GM10847 (cell line): ENCODE data around the gene HPS1.

ENCODE experiments used
- POLR2A ChIP-seq: IDR thresholded peaks from 2 replicates; pipeline ENCODE4 v1.6.1; 2011; ENCODE audit not compliant: insufficient read length; ENCODE audit errors: extremely low read depth

The HPS1 gene

DNA sequence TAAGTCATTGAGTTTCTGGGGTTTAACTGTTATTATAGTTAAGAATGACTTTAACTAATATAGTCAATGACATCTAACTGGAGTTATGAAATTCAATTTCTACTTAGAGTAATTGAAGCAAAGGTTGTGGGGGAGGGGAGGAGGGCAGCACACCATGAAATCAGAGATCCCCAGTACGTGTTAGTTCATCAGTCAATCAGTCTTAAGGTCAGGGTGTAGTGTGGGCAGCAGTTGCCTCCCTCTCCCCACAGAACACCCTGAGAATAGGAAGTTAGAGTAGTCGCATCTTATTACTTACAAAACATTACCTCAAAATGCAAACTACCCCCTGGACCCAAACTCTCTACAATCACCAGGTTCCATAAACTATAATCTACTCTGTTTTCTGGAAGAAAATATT, 7.0 kb upstream of the HPS1 start:
- TF ChIP-seq POLR2A: no peak

DNA sequence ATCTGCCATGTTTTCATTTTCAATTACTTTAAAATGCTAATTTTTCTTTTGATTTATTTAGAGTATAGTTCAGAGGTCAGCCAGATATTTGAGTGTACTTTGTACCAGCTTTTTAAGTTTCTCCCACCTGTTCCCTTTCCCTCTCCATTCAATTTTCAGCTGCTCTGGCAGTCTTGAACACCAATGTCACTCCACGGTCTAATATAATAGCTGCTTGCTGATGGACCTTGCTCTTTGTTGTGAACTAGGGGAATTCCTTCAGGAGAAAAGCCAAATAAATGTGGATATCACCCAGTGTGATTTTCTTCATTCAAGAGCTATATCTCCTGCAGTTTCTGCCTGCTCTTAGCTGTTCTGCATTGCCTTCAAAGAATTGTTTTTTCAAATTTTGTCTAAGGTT, 3.9 kb upstream of the HPS1 start:
- no peak for TF ChIP-seq POLR2A

DNA sequence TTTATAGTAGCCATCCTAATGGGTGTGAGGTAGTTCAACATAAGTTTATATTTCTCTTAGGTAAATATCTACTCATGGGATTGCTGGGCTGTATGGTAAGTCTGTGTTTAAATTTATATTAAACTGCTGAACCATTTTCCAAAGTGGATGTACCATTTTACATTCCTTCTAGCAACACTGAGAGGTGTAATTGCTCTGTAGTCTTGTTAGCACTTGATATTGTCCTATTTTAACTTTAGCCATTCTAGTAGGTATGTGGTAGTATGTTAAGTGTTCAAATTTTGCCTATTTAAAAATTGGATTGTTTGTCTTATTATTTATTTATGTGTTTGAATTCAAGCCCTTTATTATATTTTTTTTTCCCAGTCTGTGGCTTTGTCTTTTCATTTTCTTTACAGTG, 2.6 kb upstream of the HPS1 start:
- no peak for TF ChIP-seq POLR2A

DNA sequence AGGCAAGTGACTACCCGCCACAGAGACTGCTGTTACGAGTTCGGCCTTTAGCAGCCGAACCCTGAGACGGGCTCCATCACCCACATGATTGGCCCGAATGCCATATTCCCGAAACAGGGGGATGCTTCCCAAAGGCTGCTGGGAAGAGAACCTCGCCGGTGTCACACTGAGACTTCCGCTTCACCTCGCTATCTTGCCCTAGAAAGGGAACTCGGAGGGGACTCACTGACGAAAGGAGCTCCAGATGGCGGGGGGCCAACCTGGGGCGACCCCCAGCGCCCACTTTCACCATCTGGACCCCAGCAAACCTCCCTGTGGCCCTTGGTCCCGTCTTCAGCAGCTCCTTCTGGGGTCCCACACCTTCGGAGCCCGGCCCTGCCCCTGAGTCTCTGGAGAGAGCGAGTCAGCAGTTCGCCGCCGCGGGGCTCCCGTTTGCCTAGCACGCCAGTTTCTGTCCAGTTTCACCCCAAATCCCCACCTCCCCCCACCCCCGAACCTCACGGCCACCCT, 529 bp downstream of the HPS1 start:
- no peak for TF ChIP-seq POLR2A

DNA sequence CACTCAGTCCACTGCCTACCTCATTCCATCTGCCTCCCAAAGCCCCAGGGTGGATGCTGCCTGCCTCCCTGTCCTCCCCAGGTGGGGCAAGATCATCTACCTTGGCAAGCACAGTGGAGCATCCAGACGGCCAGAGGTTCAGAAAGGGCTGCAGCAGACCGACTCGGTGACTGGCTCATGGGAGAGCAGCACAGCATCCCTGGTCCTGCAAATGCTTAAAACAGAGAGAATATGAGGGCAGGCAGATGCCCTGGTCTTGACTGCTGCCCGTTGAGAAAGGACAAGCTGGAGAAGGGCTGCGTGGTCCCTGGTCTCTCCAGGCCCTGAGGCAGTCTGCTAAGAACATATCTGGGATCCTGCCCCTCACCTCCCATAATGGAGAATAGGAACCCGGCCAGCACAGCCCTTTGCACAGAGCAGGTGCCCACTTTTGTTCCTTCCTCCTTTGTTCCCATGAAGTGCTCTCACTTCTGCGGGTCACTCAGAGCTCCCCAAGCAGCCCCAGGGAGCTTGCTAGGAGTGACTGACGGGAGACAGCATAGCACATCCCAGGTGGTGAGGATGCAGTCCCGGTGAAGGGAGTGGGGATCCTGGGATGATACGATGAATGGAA, 1.4 kb downstream of the HPS1 start:
- no peak for TF ChIP-seq POLR2A

DNA sequence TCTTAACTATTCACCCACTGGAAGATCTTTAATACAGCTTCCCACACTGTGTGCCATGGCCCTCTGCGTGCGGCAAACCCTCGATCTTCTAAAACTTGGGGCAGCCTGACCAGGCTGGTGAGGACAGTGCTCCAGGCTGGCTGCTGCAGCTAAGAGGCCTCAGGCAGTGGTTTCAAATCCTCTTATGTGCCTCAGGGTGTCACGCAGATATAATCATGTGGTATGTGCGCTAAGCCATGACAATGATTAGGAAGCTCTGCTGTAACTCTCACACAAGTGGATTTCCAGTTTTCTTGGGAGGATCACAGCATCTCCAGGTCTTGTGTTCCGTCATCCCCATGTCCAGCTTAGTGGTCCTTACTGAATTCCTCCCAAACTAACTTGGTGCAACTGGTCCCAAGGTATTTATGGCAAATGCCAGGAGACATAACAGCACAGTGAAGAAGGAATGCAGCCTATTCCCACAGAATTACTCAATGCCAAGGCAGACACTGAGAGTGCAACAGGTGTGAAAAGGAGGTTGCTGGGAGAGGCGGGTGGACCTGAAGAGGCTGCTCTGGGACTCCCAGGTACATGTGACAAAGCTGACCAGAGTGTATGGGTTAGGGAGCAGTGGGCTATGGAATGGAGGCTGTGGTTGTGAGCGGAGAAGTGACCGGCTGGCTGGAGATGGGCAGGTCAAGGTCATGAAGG, 2.3 kb downstream of the HPS1 start:
- no peak for TF ChIP-seq POLR2A

DNA sequence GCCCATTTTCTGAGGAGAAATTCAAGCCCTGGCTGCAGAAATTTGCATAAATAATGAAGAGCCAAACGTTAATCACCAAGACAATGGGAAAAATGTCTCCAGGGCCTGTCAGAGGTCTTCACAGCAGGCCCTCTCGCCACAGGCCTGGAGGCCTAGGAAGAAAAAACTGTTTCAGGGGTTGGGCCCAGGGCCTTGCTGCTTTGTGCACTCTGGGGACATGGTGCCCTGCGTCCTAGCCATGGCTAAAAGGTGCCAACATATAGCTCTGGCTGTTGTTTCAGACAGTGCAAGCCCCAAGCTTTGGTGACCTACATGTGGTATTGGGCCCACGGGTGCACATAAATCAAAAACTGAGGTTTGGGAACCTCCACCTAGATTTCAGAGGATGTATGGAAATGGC, 8.0 kb downstream of the HPS1 start:
- TF ChIP-seq POLR2A: no peak

DNA sequence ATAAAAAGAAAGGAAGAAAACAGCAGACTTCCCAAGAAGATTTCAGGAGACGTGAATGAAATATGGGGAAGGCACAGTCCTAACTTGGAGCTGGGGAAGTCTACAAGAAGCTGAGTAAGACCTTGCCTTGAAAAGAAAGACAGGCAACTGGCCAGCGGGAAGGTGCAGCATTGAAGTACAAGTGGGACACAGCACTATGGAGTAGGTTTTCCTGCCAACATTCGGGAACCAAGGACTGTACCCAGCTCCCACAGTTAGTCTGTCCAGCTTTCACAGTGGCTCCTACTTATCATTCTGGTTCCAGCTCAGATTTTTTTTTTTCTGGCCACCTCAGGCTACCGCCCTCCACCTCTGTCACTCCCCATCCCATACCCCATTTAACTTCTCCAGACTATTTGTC, 10.0 kb downstream of the HPS1 start:
- TF ChIP-seq POLR2A: no peak

DNA sequence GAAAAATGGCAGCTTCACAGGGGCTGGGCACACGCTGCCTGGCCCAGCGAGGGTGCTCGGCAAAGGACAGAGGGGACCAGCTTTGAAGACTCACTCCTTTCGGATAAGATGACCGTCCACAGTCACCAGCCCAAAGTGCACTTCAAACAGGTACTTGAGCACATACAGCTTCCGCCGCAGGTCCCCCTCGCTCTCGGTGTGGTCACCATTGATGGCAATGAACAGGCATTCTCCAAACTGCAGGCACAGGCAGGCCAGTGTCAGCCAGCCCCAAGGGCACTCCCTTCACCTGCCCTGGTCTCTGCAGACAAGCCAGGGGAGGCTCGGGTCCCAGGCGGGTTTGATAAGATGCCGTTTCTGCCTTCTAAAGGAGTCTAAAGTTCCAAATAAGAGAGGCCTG, 11.6 kb downstream of the HPS1 start:
- no peak for TF ChIP-seq POLR2A

DNA sequence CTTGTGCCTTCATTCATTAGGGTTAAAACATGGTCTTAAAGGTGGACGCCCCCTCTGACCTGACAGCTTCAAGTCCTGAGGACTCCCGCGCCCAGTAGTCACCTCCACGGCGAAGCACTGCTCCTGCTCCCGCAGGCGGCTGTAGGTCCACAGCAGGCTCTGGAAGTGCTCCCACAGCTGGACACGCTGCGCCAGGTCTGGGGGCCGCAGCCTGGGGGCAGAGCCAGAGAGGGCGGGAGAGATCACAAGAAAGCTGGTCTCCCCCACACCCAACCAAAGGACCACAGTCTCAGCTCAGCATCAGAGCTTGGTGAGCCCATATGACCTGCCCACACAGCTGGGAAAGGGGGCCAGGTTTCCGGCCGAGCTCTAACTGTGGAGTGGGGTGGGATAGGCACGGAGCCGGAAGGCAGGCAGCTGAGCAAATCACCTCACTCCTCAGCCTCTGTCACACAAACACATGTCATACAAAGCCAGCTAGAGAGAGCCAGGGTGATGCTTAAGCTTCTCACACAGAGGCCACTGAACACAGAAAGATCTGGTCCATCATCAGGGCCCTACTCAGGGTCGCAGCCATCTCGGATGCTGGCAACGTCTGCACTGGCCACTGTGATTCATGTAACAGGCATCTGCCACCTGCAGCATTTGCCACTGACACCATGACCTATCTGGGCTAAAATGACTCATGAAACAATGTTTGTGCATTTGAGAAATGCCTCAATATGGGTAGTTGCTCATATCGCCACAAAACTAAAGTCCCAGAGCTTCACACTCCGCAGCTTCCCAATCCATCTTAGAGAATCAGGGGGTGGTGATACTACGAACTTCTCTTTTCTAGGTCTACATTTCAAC, 12.6 kb downstream of the HPS1 start:
- TF ChIP-seq POLR2A: no peak

DNA sequence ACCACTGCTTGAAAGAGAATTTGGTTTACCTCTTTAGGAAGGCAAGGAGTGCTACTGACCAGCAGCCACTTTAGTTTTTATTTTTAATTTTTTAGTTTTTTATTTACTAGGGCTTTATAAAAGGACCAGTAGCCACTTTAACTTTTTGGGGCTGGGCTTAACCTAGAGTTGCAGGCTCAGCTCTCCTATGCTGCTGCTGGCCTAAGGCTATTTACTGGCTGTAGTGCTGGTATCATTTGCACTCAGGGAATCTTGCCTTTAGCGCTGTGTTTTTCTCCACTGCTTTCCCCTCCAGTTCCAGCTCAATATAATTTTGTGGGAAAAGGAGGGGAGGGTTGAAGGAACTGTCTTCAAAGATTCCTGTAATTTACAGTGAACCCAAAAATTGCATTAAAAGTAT, 13.4 kb downstream of the HPS1 start:
- TF ChIP-seq POLR2A: no peak

DNA sequence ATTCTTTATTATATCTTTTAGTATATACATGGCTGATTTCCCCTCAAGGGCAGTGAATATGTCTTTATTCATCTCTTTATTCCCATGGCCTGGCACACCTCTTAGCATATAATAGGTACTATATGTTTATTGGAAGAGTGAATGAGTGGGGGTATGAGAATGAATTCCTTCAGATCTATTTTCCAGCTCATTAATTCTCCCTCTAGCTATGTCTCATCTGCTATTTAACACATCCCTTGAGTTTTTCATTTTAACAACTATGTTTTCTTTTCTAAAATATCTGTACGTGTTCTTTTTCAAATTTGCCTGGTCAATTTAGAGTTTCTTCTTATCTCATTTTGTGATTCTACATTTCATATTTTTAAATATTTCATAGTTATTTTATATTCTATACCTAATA, 14.4 kb downstream of the HPS1 start:
- TF ChIP-seq POLR2A: no peak

DNA sequence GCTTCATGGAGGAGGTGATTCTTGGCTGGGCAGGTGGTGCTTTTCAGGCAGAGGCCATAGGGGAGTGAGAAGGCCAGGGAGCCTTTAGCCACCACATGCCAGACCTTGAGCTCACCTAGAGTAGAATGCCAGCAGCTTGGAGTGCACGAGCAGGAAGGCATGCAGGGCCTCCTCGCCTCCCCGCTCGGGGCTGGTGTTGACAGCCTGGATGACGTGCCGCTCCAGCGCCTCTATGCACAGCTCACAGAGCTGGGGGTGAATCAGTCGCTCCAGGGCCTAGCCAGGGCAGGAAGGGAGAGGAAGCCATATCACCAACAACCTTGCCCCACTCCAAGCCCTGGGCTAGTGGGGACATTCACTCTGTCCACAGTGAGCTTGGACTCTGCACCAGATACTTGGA, 15.7 kb downstream of the HPS1 start:
- TF ChIP-seq POLR2A: no peak

DNA sequence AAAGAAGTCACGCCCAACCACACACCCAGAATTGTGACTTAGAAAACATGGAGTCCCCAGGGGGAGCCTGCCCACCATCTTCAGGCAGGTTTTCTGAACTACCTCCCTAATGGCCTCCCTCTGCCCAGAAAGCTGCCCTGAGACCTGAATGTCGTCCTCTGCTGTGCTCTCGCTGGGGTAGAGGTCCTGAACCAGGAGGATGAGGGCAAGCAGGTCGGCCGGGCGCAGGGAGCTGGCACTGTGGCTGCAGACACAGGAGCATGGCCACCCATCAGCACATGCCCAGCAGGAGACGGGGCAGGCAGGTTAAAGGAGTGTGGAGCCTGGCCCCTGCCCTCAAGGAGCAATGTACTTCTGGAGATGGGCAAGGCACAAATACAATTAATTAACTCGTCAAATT, 16.3 kb downstream of the HPS1 start:
- TF ChIP-seq POLR2A: no peak

DNA sequence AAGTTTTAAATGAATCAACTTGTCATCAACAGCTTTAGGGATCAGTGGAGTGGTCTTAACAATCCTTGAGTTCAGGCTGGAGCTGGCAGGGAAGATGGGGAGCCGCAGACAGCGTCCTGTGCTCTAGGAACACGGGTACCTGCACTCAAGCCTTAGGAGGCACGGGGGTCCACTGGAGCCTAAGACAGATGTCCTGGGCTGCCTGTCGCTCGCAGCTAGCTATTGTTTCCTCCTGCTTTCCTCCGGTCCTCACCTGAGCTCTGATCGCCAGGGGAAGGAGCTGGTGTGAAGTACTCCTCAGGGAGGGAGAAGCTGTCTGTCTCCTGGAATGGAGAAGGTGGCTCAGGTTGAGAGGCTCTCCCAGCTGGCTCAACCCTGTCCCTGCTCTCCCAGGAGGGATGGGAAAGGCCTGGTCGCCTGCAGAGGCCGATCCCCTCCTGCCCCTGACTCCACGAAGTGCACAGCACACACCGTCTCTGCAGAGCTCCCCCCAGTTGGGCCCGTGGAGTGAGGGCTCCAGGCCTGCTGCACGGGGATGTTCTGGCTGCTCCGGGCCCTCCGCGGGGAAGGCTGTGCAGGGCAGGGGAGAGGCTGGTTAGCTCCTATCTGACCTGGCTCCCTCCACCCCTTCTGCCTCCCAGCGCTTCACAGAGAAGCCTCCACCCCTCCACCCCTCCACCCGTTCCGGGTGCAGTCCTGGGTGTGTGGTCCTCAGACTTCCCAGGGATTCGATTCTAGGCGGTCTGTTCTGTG, 17.2 kb downstream of the HPS1 start:
- no peak for TF ChIP-seq POLR2A

DNA sequence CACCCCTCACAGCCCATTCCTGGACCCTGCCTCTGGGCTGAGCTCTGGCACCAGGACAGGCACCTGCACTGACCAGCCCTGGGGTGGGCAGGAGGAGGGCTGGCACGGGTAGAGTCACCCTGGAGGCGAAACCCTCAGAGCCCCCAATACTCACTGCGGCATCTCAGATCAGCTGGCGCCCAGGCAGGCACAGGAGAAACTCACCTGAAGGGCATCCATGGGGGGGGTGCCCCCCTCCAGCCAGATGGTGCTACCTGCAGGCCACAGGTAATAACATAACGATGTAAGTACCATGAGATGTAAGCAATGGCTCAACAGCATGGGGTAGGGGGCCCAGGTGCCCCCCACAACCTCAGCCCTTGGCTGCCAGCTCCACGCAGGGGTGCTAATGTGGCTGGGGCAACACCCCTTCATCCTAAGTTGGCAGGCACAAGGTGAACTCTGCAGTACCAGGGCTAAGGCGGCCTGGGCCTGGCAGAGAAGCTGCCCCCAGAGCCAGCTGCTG, 19.7 kb downstream of the HPS1 start:
- TF ChIP-seq POLR2A: no peak
